Measurements from ENCODE around the gene ALAD.

DNA sequence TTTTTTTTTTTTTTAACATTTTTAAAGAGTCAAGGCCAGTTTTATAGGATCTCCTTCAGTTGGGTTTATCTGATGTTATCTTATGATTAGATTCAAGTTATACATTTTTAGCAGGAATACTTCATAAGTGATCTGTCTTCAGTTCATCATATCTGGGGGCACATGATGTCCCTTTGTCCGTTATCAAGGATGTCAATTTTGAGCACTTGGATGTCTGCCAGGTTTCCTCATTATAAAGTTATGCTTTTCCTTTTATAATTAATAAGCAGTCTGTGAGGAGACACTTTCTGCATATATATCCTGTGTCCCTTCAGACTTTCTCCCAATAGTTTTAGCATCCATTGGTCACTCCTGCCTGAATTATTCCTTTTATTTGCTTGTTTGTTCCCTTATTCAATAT is 36.1 kb downstream of the ALAD start:
- no peak for TF ChIP-seq CTCF (IDR thresholded peaks at IDR 0.05; ENCODE audit: low read depth, low read length, poor library complexity, severe bottlenecking)
- TF ChIP-seq EZH2phosphoT487 (IDR thresholded peaks at IDR 0.05; ENCODE audit: borderline replicate concordance, low read length): no peak

All from DOHH2 (cell line).